ENCODE measurements around the gene TNFSF4.

The TNFSF4 gene

GRCh38 chr1:173210716-173211231, 3.6 kb upstream of the TNFSF4 start:
- DNase-seq (ENCODE audit: low read depth), result no peak

GRCh38 chr1:173210283-173210682, 3.2 kb upstream of the TNFSF4 start:
- no peak for DNase-seq (ENCODE audit: low read depth)

- no peak for DNase-seq (ENCODE audit: low read depth)
Observed at GRCh38 chr1:173208868-173209267, 1.7 kb upstream of the TNFSF4 start.

- DNase-seq (ENCODE audit: low read depth), result no peak
Observed at GRCh38 chr1:173208146-173208545, 1.0 kb upstream of the TNFSF4 start.

- DNase-seq (ENCODE audit: low read depth), result no peak
Observed at GRCh38 chr1:173205146-173206051, 1.7 kb downstream of the TNFSF4 start.

GRCh38 chr1:173204693-173205092, 2.4 kb downstream of the TNFSF4 start:
- DNase-seq (ENCODE audit: low read depth), result no peak

GRCh38 chr1:173202424-173203145, 4.5 kb downstream of the TNFSF4 start:
- no peak for DNase-seq (ENCODE audit: low read depth)

GRCh38 chr1:173201969-173202368, 5.2 kb downstream of the TNFSF4 start:
- DNase-seq (ENCODE audit: low read depth), result no peak

GRCh38 chr1:173195596-173196088, 11.5 kb downstream of the TNFSF4 start:
- DNase-seq (ENCODE audit: low read depth), result no peak

GRCh38 chr1:173193639-173194038, 13.5 kb downstream of the TNFSF4 start:
- no peak for DNase-seq (ENCODE audit: low read depth)

GRCh38 chr1:173191011-173191705, 16.0 kb downstream of the TNFSF4 start:
- no peak for DNase-seq (ENCODE audit: low read depth)

GRCh38 chr1:173190101-173190936, 16.8 kb downstream of the TNFSF4 start:
- no peak for DNase-seq (ENCODE audit: low read depth)

GRCh38 chr1:173187671-173188237, 19.4 kb downstream of the TNFSF4 start:
- DNase-seq (ENCODE audit: low read depth), result no peak

GRCh38 chr1:173181791-173182190, 25.3 kb downstream of the TNFSF4 start:
- no peak for DNase-seq (ENCODE audit: low read depth)

- no peak for DNase-seq (ENCODE audit: low read depth)
Observed at GRCh38 chr1:173176246-173176645, 30.9 kb downstream of the TNFSF4 start.

- DNase-seq (ENCODE audit: low read depth), result no peak
Observed at GRCh38 chr1:173175514-173176145, 31.5 kb downstream of the TNFSF4 start.

- no peak for DNase-seq (ENCODE audit: low read depth)
Observed at GRCh38 chr1:173173388-173173787, 33.7 kb downstream of the TNFSF4 start.

- no peak for DNase-seq (ENCODE audit: low read depth)
Observed at GRCh38 chr1:173171152-173171551, 36.0 kb downstream of the TNFSF4 start.

GRCh38 chr1:173168941-173169340, 38.2 kb downstream of the TNFSF4 start:
- DNase-seq (ENCODE audit: low read depth), result no peak

- DNase-seq (ENCODE audit: low read depth), result no peak
Observed at GRCh38 chr1:173164686-173165085, 42.4 kb downstream of the TNFSF4 start.

Data from T follicular helper cell (primary cell).